Muscle layer of duodenum (tissue), 2 donors: ENCODE data around the gene RABAC1.
A peak's percentile ranks its signal among the peaks of the same experiment; 100 is the strongest.

ENCODE experiments used
- H3K27ac ChIP-seq: one replicate; pipeline ENCODE4 v1.7.0; 2013; ENCODE audit warnings: mild to moderate bottlenecking, low read length
- H3K27me3 ChIP-seq: one replicate; pipeline ENCODE4 v1.7.0; 2013; ENCODE audit warnings: low read depth, mild to moderate bottlenecking, control low read depth, low read length
- H3K36me3 ChIP-seq, 2 donors: one replicate each; pipeline ENCODE4 v1.7.0; 2013; ENCODE audit warnings: low read length in 2 of 2, control low read depth in 1 of 2, mild to moderate bottlenecking in 1 of 2; ENCODE audit not compliant: insufficient read depth in 2 of 2, control insufficient read depth in 1 of 2
- H3K4me1 ChIP-seq, 2 donors: one replicate each; pipeline ENCODE4 v1.7.0; 2013; ENCODE audit warnings: low read length in 2 of 2, mild to moderate bottlenecking in 2 of 2, control low read depth in 1 of 2, moderate library complexity in 1 of 2; ENCODE audit not compliant: insufficient read depth in 2 of 2, control insufficient read depth in 1 of 2
- H3K4me3 ChIP-seq, 2 donors: one replicate each; pipeline ENCODE4 v1.7.0; 2013; ENCODE audit warnings: low read length in 2 of 2, low read depth in 1 of 2, mild to moderate bottlenecking in 1 of 2
- H3K9me3 ChIP-seq, 2 donors: one replicate each; pipeline ENCODE4 v1.7.0; 2013; ENCODE audit warnings: low read length in 2 of 2, control low read depth in 1 of 2, mild to moderate bottlenecking in 1 of 2; ENCODE audit not compliant: control insufficient read depth in 1 of 2
- donor health status: healthy.

The RABAC1 gene, protein sequence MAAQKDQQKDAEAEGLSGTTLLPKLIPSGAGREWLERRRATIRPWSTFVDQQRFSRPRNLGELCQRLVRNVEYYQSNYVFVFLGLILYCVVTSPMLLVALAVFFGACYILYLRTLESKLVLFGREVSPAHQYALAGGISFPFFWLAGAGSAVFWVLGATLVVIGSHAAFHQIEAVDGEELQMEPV

DNA sequence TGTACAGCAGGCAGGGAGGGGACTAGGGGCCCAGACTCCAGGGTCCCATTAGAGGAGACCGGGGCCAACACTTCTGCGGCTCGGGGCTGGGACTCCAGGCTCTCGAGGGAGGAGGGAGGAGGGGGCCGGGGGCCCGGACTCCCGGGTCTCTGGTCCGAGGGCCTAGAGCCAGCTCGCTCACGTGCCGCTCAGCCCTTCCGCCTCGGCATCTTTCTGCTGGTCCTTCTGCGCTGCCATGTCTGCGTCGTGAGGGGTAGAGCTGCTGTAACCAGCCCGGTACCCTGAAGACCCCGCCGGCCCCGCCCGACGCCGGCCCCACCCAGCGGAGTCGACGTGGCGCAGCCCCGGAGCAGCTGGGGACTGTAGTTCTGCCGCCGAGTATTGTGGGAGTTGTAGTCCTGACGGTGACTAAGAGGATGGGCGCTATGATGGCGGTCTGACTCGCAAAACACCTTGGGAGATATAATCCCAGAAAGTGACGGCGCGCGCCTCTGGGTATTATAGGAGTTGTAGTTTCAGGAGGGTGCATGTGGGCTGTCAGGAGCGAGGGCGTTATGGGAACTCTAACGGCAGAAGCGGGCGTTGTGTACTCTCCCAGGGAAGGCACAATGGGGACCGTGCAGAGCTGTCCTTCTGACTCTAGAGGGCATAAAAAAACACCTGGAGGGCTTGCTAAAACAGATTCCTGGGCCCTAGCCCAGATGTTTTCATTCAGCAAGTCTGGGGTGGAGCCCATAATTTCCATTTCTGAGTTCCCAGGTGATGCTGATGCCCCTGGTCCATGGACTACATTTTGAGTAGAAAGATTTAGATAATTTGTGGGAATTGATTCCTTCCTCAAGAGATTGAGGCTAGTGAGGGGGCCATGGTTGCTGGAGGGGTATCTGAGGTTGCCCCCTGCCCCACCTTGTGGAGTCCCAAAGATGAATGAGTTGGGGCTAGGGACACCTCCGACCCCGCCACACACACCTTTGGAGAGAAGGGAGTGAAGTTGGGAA, at the start of gene RABAC1:
Gene RABAC1, minus strand, starts transcription at position 266 of the 998 bp plus-strand sequence. Its CDS starts 29 bp downstream, at position 237.
- peak within 1 kb of the TSS; percentile 85 for H3K27ac ChIP-seq
- no peaks in the 10 kb centered on the region for H3K27me3 ChIP-seq
- H3K4me3 ChIP-seq: peak within 1 kb of the TSS; percentile 79 to 94
- H3K36me3 ChIP-seq: peaks cover 0 to 14% of the 10 kb centered on the region in 2 donors
- H3K4me1 ChIP-seq: peaks cover 12 to 16% of the 10 kb centered on the region in 2 donors
- no peaks in the 10 kb centered on the region for H3K9me3 ChIP-seq

DNA sequence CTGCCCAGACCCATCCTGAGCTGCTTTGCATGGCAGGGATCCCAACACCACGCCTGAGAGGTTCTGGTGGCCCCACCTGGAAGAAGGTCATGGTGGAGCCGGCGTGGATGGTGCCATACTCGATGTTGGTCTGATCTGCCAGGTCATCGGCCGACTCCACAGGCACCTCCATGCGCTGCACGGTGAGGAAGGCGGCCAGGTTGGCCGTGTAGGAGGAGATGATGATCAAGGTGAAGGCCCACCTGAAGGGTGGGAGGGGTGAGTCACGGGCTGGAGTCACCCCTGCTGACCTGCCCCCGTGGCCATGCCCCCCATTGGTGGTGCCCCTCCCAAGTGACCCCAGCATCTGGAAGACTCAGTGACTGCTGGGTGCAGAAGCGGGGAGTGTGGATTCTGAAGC, 47.4 kb upstream of the RABAC1 start:
- no peak overlapping the region for H3K27ac ChIP-seq
- no peaks in the 10 kb centered on the region for H3K4me1 ChIP-seq
- no peaks in the 10 kb centered on the region for H3K9me3 ChIP-seq
- H3K27me3 ChIP-seq: no peaks in the 10 kb centered on the region
- no peak overlapping the region for H3K4me3 ChIP-seq
- H3K36me3 ChIP-seq: peaks cover 0 to 21% of the 10 kb centered on the region in 2 donors

DNA sequence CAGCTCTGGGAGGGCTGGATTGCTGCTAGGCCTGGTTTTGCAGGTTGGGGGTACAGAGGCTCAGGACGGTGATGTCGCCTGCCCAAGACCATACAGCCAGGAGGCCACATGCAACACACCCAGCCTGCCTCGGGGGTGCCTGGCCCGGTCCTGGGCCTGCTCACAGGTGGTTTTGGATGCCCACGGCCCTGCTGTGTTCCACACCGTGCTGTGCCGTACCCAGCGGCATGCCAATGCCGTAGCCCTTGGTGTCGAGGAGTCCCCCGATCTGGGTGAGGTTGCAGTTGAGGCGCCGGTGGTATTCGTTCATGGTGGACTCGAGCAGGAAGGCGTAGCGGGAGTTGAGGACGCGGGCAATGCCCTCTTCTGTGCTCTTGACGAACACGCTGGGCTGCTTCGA, 46.4 kb upstream of the RABAC1 start:
- Histone ChIP-seq H3K4me1 (no peaks in the 10 kb centered on the region), H3K4me3 (no peak overlapping the region), H3K27me3 (peaks cover 3% of the 10 kb centered on the region), H3K27ac (no peak overlapping the region), H3K9me3 (no peaks in the 10 kb centered on the region), H3K36me3 (peaks cover 0 to 16% of the 10 kb centered on the region in 2 donors)

DNA sequence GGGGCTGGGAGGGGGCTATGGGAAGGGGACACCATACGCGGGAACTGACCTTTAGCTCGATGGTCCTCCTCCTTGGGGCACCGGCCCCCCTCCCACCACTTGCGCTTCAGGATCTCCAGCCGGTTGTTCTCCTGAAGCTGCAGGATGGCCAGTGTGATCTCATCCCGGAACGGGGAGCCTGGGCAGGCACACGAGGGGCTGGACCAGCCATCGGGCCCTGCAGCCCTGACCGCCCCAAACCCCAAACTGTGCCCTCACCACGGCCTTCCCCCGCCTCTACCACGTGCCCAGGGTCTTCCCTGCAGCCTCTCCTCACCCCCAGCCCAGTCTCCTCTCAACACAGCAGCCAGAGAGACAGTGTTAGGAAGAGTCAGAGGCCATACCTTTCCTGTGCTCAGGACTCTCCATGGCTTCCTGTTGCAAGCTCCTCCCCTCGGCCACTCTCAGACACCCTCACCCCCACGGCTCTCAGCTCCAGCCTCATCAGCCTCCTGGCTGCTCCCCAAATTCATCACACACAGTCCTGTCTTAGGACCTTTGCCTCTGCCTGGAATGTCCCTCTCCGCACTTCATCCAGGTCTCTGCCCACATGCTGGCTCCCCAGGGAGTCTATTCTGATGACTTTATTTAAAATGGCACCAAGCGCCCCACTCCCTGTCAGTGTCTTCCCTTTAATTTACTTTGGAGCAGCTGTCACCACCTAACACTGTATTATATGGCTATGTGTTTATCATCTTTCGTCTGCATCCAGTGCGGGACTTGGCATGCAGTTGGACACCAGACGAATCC, 44.6 kb upstream of the RABAC1 start:
- H3K27me3 ChIP-seq: peaks cover 16% of the 10 kb centered on the region
- H3K36me3 ChIP-seq: peaks cover 0 to 16% of the 10 kb centered on the region in 2 donors
- H3K9me3 ChIP-seq: no peaks in the 10 kb centered on the region
- H3K4me1 ChIP-seq: peaks cover 0 to 4% of the 10 kb centered on the region in 2 donors
- H3K27ac ChIP-seq: no peak overlapping the region
- H3K4me3 ChIP-seq: no peak overlapping the region

DNA sequence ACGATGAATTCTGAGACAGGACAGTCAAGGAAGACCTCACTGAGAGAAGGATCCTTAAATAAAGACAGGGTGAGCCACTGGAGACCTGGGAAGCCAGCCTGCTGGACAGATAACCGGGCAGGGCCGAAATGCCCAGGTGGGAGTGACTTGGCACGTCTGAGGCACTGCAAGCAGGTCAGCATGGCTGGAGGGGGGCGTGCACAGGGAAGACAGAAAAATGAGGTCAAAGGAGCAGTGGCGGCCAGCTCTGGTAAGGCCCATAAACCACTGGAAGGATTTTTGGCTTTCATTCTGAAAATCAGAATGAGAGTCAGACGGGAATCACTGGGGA, 40.7 kb upstream of the RABAC1 start:
- peaks cover 40% of the 10 kb centered on the region for H3K27me3 ChIP-seq
- no peak overlapping the region for H3K4me3 ChIP-seq
- H3K36me3 ChIP-seq: peaks cover 0 to 4% of the 10 kb centered on the region in 2 donors
- no peak overlapping the region for H3K27ac ChIP-seq
- no peaks in the 10 kb centered on the region for H3K9me3 ChIP-seq
- peaks cover 0 to 23% of the 10 kb centered on the region in 2 donors for H3K4me1 ChIP-seq

DNA sequence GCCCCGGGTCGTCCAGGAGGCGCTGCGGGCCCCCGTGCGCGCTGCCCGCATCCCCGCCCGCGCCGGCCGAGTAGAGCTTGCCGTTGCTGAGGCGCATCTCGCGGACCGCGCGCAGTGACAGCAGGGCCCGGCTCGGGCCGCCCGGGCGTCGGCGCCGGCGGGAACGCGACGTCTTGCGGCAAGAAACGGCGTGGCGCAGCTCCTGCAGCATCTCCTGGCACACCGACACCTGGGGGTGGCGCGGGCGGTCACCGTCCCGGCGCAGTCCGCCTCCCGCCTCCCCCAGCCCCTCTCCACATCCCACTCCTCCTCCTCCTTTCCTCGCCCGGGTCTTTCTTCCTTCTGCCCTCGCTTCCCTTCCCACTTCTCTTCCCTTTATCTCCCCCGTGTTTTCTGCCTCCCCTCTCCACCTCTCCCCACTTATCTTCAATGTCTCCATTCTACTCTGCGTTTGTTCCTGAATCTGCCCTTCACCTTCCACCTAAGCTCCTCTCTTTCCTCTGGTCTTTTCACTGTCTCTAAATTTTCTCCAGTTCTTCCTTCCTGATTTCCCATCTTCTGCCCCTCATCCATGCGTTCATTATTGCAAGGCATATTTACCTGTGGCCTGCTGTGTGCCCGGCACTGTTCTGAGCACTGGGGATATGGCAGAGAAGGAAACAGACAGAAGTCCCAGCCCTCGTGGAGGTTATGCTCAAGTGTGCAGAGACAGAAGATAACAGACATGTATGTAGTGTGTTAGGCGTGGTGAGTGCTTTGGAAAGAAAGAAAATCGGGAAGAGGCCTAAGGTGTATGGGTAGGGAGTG, 40.2 kb upstream of the RABAC1 start:
- Histone ChIP-seq H3K4me3 (no peak overlapping the region), H3K4me1 (peaks cover 0 to 26% of the 10 kb centered on the region in 2 donors), H3K36me3 (peaks cover 0 to 4% of the 10 kb centered on the region in 2 donors), H3K27ac (no peak overlapping the region), H3K27me3 (peaks cover 42% of the 10 kb centered on the region), H3K9me3 (no peaks in the 10 kb centered on the region)

DNA sequence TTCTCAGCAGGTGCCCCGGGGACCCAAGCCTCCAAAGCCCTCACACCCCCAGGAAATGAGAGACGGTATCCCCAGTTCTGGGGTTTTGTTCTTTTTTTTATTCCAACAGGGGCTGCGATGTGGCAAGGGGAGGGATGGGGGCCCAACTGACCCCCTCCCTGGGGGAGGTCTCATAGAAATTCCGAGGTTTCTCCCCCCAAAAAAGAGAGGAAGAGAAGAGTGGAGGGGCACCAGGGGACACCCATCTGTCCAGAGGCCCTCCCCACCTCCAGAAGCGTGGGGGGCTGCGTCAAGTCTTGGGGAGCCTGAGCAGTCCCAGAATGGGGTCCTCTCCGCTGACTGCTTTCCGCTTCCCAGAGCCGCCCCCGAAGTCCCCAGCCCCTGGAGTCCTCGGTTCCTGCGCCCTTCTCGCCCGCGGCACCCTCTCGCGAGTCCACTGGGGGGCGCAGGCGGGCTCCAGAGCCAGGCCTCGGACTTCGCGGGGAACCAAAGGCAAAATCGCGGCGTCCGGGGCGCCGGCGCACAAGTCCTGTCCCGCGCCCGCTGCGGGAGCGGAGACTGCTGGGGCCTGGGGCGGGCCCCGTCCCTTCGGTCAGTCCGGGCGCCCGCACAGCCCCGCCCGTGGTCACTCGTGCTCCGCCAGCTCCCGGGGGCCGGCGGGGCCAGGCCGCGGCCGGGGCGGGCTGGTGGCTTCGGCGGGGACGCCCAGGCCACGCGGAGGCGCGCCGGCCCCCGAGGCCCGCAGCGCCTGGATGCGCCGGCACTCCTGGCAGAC, 39.3 kb upstream of the RABAC1 start:
- peaks cover 0 to 34% of the 10 kb centered on the region in 2 donors for H3K4me1 ChIP-seq
- no peaks in the 10 kb centered on the region for H3K9me3 ChIP-seq
- H3K27ac ChIP-seq: no peak overlapping the region
- peaks cover 44% of the 10 kb centered on the region for H3K27me3 ChIP-seq
- no peak overlapping the region for H3K4me3 ChIP-seq
- peaks cover 0 to 4% of the 10 kb centered on the region in 2 donors for H3K36me3 ChIP-seq

DNA sequence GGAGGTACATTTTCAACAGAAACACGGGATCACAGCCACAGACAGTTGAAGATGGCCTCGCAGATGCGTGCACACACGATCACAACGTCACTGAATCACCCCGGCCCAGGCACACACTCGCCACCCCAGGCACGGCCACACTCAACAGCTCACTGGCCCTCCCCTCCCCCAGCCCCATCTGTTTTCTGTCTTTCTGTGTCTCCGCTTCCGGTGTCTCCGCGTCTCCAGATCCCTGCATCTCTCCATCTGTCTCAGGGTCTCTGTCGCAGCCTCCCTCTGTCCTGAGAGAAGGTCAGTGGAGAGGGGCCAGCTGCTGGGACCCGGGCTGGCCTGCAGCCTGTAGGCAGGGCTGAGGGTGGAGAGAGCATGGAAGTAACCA, 38.7 kb upstream of the RABAC1 start:
- peaks cover 0 to 34% of the 10 kb centered on the region in 2 donors for H3K4me1 ChIP-seq
- H3K27ac ChIP-seq: no peak overlapping the region
- no peak overlapping the region for H3K4me3 ChIP-seq
- H3K27me3 ChIP-seq: peaks cover 48% of the 10 kb centered on the region
- H3K9me3 ChIP-seq: no peaks in the 10 kb centered on the region
- peaks cover 0 to 4% of the 10 kb centered on the region in 2 donors for H3K36me3 ChIP-seq

DNA sequence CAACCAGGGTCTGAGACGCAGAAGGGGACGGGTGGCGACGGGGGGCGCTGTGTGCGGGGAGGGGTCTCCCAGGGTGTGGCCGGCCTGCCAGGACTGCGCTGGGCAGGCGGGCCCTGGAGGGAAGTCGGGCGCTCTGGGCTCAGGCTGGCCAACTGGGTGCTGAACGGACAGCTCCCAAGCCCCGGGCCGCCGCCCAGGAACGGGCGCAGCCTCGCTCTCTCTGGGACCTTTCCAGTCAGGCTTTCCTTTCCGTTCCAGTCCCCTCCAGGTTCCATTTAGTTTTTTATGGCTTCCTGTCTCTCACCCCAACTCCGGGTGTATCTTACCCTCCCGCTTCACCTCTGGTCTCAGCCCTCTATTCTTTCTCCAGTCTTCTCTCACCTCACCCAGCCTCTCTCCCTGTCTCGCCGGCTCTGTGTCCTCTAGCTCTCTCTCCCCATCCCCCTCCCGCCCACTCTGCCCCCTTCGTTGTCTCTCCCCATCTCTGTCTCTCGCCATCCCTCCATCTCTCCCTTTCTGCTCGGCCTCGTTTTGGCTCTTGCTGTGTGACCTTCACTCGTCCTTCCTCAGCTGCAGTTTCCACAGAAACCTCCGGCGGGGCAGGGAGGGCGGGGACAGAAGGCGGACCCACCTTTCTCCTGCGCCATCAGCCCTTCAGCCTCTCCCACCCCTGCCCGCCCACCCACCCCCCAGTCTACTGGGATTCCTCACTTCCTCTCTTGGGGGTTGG, 38.2 kb upstream of the RABAC1 start:
- Histone ChIP-seq H3K27me3 (peaks cover 48% of the 10 kb centered on the region), H3K9me3 (no peaks in the 10 kb centered on the region)

More for the DNA sequence above, 38.2 kb upstream of the RABAC1 start:
- H3K36me3 ChIP-seq: peaks cover 0 to 2% of the 10 kb centered on the region in 2 donors
- H3K27ac ChIP-seq: no peak overlapping the region
- H3K4me1 ChIP-seq: peaks cover 0 to 34% of the 10 kb centered on the region in 2 donors
- peak overlapping the region in 1 of 2 donors; percentile 17 for H3K4me3 ChIP-seq
